ENCODE data around the gene RNF175. TPM values are rescaled to one million over a fixed set of nuclear protein-coding genes. Genes with fewer than 3 reads are reported as not detected.

Gene RNF175
- total and polyA plus RNA-seq, 2 experiments from 2014 or later: 1.4 to 1.9 TPM

- no peak for DNase-seq (ENCODE audit: low read depth in 1 of 2, low spot score in 1 of 2)
- no peaks in the 10 kb centered on the region for H3K9me3 ChIP-seq (ENCODE audit: low read depth)
- no peaks in the 10 kb centered on the region for H3K27me3 ChIP-seq
- H3K4me3 ChIP-seq: no peak overlapping the region
- H3K27ac ChIP-seq: no peak overlapping the region
- H3K36me3 ChIP-seq: no peaks in the 10 kb centered on the region
- TF ChIP-seq, protein P1, sequence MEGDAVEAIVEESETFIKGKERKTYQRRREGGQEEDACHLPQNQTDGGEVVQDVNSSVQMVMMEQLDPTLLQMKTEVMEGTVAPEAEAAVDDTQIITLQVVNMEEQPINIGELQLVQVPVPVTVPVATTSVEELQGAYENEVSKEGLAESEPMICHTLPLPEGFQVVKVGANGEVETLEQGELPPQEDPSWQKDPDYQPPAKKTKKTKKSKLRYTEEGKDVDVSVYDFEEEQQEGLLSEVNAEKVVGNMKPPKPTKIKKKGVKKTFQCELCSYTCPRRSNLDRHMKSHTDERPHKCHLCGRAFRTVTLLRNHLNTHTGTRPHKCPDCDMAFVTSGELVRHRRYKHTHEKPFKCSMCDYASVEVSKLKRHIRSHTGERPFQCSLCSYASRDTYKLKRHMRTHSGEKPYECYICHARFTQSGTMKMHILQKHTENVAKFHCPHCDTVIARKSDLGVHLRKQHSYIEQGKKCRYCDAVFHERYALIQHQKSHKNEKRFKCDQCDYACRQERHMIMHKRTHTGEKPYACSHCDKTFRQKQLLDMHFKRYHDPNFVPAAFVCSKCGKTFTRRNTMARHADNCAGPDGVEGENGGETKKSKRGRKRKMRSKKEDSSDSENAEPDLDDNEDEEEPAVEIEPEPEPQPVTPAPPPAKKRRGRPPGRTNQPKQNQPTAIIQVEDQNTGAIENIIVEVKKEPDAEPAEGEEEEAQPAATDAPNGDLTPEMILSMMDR (IDR thresholded peaks at IDR 0.05; ENCODE audit: low read depth, low read length): no peak
- no peaks in the 10 kb centered on the region for H3K4me1 ChIP-seq (ENCODE audit: low read depth)
Measured at GRCh38 chr4:153663667-153664066, 96.2 kb downstream of the RNF175 start.

DNA sequence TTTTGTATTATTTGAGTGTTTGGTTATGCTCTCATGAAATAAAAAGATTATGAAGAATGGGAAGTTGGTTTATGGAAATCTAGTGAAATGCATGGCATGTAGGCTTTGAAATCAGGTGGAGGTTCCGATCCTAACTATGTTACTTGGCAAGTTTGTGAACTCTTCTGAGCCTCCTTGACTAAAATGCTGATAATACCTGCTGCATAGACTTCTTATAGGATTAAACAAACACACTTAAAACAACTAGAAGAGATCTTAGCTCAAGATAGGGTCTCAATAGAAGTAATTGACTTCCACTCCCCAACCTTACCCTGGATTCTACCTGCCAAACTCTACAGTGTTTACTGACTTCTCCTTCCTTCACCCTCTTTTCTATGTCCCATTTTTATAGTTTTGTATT, 97.9 kb downstream of the RNF175 start:
- H3K4me3 ChIP-seq: no peak overlapping the region
- H3K36me3 ChIP-seq: no peaks in the 10 kb centered on the region
- no peak for DNase-seq (ENCODE audit: low read depth in 1 of 2, low spot score in 1 of 2)
- no peaks in the 10 kb centered on the region for H3K27me3 ChIP-seq
- no peaks in the 10 kb centered on the region for H3K4me1 ChIP-seq (ENCODE audit: low read depth)
- H3K9me3 ChIP-seq (ENCODE audit: low read depth): no peaks in the 10 kb centered on the region
- TF ChIP-seq, protein P1 (IDR thresholded peaks at IDR 0.05; ENCODE audit: low read depth, low read length): no peak
- no peak overlapping the region for H3K27ac ChIP-seq

DNA sequence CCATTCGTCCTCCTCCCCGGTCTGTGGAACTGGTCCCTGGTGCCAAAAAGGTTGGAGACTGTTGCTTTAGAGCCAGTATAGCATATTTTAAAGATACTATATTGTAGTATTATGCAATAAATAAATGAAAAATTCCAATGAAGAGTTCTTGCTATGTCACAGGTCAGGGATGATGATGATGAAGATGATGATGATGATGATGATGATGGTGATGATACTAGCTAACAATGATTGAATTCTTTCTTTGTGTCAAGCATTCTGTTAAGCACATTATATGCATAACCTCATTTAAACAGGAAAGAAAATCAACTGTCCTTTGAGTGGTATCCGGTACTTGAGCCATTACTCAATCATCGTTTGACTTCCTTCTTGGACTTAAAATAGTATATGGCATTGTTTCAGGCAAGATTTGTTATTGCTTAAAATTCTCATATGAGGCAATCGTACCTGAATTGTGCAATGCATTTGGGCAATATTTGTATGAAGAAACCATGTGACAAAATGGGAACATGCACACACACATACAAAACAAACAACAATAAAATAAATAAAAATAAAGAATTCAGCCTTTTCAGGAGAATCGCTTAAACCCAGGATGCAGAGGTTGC, 98.5 kb downstream of the RNF175 start:
- Histone ChIP-seq H3K4me3 (no peak overlapping the region), H3K4me1 (ENCODE audit: low read depth) (no peaks in the 10 kb centered on the region), H3K27ac (no peak overlapping the region), H3K27me3 (no peaks in the 10 kb centered on the region), H3K9me3 (ENCODE audit: low read depth) (no peaks in the 10 kb centered on the region), H3K36me3 (no peaks in the 10 kb centered on the region)
- DNase-seq (ENCODE audit: low read depth in 1 of 2, low spot score in 1 of 2): peak in 1 of 2 donors; percentile 75
- TF ChIP-seq, protein P1 (IDR thresholded peaks at IDR 0.05; ENCODE audit: low read depth, low read length): no peak

Other genes with a start within 250 kb of the RNF175 start
- gene TLR2, start 75.7 kb downstream of the RNF175 start, total RNA-seq: 0.09 and 0.39 TPM in 2 replicates
- 1.0 TPM in 1 of 2 replicates, not detected in the other for gene TLR2, start 75.7 kb downstream of the RNF175 start, polyA plus RNA-seq
- 0.30 and 1.7 TPM in 2 replicates for gene SFRP2, start 29.1 kb upstream of the RNF175 start, total RNA-seq
- 1.8 and 5.0 TPM in 2 replicates for gene SFRP2, start 29.1 kb upstream of the RNF175 start, polyA plus RNA-seq

Data from cardiac muscle cell (in vitro differentiated cells and primary cell).